HS-5 (cell line): ENCODE results near the gene KCNK13.
"Not testable (repeated sequence)": the region's sequence is repeated elsewhere in the genome, so short reads cannot be mapped to it uniquely, and the experiment has no call there.

Source experiments
- DNase-seq: peaks from one replicate; pipeline ENCODE4 v3.0.0-alpha.2; 2012; ENCODE audit warnings: low read depth

Gene KCNK13

DNA sequence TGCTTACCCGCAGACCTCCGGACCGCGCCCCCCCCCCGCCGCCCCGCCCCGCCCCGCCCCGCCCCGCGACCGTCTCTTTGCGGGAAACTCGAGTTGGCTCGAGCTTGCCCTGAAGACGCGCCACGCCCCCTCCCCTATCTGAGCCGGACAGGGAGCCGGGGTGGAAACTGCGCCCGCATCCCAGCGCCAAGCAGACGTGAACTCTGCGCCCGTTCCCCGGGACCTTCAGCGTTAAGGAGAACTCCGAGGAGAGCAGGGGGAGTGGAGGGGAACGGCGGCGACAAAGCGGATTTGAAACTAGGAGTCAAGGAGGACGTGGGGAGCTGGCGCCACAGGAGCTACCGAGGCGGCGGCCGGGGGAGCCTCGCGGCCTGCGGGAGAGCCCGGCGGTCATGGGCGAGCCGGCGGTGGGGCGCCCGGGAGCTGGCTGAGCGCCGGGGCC lies at the start of gene KCNK13:
Gene KCNK13 (plus strand): TSS at position 310 of the 442 bp plus-strand sequence. CDS start 212 bp downstream, outside the sequence.
- DNase-seq, result no peak

DNA sequence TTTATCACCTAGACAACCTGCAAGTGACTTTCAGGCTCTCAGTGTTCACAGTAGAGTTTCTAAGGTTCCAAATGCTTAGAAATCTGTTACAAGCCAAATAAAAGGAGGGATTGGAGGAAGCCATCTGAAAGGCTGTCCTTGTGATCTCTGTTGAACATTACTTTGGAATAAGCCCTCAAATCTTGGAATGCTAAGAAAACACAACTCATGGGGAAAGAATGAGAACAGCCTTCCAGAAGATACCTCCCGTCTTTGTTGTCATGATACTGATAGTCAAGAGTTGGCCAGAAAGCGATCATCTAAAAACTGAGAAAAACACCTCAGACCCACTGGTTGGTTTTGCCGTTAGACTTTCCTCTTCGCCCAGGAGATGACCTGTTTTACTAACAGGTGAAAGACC lies 44.4 kb upstream of the KCNK13 start:
- no peak for DNase-seq

DNA sequence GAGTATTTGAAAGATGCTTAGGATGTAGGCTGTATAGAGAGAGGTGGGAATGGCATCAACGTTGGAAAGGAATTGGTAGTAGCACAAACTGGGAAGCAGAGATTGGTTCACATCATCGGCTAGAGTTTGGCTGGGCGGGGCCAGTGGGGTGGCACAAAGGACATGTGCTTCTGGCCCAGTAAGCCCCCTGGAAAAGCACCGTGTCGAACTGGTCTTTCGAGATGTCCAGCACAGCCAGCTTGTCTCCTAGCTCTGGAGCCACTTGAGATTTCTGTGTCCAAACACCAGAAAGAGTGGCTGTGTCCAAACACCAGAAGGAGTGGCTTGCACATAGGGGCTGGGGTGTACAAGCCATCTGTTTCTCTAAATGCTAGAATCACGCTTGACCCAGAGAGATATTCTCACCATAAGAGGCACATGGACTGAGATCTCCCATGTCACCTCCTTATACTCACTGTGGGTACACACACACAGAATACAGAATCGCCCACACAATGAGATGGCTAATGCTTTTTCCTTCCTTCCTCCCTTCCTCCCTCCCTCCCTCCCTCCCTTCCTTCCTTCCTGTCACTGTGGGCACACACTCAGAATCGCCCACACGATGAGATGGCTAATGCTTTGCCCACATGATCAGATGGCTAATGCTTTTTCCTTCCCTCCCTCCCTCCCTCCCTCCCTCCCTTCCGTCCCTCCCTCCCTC lies 41.8 kb upstream of the KCNK13 start:
- DNase-seq, result no peak

DNA sequence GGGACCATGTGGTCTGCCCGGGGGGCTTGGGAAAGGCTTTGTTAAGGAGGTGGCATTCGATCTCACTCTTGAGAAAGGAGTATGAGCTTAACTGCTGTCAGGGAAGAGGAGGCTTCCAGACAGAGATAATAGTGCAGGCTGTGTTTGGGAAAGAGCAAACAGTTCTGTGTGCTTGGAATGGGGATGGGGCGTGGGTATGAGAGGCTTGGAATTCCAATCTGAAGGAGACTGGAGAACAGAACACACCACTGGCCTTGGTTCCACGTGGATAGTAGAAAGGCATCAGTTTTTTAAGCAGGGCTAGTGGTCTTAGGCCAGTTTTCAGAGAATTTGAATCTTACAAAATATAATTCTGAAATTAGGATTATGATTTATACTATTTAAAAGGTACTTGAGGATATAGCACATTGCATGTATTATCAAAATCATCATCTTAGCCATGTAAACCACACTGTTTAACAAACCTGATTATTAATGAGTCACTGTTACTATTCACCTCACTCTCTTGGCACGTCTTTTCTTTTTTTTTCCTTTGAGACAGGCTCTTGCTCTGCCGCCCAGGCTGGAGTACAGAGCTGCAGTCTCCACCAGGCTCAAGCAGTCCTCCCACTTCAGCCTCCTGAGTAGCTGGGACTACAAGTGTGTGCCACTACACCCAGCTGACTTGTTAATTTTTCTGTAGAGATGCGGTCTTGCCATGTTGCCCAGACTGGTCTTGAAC lies 38.5 kb upstream of the KCNK13 start:
- DNase-seq, result no peak

DNA sequence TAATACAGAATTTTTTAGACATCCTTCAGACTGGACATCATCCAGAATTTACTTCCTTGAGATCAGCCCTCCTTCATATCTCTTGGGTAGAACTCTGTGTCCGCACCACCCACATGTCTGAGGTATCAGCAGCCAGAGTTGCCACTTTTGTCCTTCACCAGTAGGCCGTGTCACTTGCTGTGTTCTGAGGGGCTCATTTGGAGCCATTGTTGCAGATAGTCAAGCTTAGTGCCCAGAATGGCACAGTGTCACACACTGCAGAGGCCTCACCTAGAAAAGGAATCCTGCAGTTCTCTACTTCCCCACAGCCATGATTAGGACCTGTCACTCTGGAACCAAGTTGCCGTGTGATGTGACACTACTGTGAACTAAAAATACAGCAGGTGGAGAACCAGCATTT lies 36.9 kb upstream of the KCNK13 start:
- no peak for DNase-seq

DNA sequence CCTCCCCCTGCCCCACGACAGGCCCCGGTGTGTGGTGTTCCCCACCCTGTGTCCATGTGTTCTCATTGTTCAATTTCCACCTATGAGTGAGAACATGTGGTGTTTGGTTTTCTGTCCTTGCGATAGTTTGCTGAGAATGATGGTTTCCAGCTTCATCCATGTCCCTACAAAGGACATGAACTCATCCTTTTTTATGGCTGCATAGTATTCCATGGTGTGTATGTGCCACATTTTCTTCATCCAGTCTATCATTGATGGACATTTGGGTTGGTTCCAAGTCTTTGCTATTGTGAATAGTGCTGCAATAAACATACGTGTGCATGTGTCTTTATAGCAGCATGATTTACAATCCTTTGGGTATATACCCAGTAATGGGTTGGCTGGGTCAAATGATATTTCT lies 35.2 kb upstream of the KCNK13 start:
- DNase-seq, result not testable (repeated sequence)

DNA sequence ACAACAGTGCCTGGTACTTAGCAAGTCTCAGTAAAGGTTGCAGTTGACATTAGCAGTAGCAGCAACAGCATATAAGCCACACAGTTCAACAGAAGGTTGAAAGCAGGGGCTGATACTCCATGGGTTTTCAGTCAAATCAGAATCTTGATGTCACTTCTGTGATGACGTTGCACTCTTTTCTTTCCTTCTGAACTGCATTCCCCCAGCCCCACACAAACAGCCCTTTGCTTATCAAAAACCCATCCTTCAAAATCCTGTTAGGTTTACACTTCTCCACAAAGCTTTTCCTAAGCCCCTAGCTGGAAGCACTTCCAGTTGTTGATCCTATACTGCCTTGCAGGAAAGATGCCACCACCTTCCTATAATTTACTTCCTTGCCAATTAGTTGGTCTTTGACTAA lies 34.0 kb upstream of the KCNK13 start:
- DNase-seq, result no peak

DNA sequence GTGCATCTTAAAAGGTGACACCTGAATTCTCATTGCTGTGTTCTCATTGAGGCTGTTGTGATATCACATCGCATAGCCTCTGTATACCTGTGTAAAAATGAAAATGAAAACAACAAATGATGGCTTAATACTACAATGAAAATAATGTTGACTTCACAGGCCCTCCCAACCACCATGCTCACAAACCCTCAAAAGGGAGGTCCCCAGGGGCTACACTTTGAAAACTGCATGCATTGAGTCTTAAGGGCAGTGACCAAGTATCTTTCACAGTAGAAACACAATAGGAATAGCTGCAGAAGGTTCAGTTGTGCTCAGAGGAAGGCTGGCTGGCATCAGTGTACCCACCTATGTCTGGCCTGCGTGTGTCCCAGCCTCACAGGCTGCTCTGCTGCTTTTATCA lies 27.6 kb upstream of the KCNK13 start:
- no peak for DNase-seq

DNA sequence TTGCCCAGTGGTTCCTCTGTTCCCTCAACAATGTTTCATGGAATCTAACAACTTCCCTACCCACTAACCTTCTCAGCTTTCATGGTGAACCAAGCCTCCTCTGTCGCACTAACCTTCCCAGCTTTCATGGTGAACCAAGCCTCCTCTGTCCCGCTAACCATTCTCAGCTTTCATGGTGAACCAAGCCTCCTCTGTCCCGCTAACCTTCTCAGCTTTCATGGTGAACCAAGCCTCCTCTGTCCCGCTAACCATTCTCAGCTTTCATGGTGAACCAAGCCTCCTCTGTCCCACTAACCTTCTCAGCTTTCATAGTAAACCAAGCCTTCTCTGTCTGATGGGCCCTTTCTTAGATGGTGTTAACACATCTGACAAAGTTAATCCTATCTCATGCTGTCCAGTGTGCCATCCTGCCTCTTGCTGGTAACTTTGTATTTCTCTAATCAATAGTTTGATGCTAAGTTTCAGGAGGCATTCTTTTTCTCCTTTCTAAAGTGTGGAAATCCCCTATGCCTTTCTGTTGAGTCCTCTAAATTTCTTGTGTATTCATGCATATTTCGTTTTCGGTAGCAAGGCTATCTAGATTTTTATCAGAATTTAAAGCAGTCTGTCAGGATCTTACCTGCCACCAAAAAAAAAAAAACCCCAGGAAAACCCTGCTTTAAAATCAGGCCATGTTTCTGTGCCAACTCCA lies 26.8 kb upstream of the KCNK13 start:
- no peak for DNase-seq

DNA sequence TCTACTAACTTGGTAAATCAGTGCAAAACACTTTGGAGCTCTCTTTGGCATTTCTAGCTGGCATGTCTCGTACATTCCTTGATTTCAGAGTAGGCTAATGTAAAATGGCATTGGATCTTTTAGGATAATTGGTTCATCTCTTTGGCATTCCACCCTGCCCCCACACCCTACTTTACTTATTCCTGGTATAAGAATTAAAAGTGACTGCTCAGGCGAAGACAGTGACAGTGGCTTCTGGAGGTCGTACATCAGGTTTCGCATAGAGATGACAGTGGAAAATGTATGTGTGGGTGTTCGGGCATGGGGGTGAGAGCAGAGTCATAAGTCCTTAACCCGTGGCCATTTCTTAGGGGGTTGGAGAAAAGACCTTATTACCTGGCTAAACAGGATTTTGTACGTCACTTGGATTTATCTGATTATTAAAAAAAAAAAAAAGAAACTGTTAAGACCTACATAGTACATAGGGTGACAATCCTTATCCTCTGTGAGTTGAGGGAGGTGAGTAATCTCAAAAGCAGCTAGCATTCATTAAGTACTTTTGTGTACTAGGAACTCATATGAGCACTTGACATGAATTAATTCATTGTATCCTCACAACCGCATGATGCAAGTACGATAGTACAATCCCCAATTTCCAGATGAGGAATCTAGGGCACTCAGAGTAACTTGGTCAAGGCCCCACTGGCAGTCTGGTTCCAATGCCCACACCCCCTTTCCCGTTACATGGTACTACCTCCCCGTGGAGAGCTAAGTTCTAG lies 22.4 kb upstream of the KCNK13 start:
- no peak for DNase-seq

DNA sequence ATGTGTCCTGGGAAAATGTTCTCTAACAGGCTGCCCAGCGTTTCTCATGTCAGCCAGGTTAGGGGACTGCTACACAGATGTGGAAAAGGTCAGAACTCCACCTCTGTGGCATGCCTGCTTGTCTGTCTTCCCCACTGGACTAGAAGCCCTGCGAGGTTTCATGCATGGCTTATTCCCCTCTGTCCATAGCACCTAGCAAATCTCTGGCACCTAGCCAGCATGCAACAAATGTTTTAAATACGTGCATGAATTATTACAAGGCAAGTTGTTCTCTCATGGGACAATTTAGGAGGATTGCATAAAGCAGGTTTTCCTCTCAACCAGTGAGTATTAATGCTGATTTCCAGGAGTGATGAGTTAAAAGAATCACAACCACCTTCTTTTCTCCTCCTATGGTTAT lies 21.4 kb upstream of the KCNK13 start:
- no peak for DNase-seq

DNA sequence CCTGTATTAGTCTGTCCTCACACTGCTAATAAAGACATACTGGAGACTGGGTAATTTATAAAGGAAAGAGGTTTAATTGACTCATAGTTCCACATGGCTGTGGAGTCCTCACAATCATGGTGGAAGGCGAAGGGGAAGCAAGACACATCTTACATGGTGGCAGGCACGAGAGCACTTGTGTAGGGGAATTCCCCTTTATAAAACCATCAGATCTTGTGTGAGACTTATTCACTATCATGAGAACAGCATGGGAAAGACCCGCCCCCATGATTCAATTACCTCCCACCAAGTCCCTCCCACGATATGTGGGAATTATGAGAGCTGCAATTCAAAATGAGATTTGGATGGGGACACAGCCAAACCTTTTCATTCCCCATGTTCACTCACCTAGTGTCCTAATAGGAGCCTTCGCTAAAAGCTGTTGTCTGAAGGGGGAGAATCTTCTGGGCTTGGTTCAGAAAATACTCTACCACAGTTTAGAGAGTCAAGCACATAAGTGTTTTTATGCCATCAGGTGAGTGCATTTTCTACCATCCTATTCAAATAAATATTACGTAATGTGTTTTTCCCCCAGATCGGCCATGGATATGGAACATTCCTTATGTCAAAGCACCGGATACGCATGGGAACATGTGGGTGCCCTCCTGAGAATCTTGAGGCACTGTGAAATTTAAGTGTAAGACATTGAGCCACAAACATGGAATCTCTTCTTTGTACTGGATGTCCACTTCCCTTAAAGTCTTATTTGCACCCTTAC lies 19.1 kb upstream of the KCNK13 start:
- no peak for DNase-seq

DNA sequence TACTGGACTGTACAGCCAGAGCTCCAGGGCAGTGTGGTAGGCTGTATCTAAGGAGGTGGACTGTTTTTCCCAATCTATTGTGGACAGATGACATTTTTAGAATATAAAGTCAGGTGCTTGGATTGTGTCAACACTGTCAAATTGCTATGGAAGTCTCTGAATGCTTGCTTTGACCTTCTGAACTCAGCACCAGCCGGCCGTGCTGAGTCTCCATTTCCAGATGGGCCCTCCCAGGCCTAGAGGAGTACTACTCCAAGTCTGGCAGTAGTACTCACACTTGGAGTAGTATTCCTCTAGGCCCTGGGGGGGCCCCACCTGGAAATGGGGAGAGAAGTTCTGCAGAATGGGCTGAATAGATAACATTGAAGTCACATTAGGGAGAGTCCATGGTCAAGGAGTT lies 16.2 kb upstream of the KCNK13 start:
- no peak for DNase-seq

DNA sequence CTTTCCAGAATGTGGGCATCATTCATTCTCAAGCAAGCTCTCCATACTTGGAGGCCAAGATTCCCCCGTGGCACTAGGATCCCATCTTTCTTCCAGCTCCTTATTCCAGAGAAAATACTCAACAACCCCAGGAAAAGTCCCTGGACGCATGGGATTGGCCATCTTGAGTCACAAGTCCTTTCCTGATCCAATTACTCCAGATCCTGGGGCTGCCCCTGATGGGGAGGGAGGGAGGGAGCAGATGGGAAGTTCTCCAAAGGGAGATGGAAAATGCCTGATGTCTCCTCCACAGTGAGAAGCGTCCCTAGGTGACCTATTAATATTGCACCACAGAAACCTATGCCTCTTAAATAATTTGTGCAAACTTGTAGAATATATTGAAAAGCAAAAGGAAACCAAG lies 12.4 kb upstream of the KCNK13 start:
- no peak for DNase-seq

DNA sequence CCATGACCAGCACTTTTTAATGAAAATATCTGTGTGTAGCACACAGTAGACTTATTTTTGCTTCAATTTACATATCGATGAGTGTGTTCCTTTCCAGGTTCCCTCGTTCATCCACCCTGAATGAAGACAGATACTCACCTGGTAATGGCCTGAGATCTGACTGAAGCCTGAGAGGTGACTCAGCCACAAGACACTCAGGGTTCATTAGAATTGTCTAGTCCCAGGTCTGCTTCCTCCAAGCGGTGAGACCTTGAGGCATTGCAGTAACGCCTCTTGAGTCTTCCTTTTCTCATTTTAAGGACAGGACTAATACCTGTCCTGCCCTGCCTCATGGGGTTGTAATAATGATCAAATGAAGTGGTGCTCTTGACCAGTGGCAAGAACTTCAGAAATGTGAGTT lies 11.5 kb upstream of the KCNK13 start:
- no peak for DNase-seq

DNA sequence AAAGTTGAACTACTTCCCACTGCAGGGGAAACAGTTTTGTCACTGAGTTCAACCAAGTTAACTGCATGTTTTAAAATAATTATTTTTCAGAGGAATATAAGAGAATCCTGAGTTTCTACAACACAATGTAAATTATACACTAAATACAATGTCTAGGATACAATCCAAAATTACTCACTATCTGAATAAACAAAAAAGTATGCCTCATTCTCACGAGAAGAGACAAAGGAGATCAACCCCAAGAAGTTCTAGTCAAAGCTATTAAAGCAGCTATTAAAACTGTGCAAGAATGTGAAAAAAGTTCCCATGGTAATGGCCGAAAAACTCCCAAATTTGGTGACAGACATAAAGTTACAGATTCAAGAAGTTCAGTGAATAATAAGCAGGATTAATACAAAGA lies 8.8 kb upstream of the KCNK13 start:
- no peak for DNase-seq

DNA sequence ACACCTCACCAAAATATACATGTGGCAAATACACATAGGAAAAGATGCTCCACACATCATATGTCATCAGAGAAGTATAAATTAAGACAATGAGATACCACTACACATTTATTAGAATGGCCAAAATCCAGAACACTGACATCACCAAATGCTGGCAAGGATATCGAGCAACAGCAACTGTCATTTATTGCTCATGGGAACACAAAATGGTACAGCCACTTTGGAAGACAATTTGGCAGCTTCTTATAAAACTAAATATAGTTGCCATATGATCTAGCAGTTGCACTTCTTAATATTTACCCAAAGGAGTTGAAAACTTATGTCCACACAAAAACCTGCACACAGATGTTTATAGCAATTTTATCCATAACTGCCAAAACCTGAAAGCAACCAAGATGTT lies 7.0 kb upstream of the KCNK13 start:
- DNase-seq, result no peak

DNA sequence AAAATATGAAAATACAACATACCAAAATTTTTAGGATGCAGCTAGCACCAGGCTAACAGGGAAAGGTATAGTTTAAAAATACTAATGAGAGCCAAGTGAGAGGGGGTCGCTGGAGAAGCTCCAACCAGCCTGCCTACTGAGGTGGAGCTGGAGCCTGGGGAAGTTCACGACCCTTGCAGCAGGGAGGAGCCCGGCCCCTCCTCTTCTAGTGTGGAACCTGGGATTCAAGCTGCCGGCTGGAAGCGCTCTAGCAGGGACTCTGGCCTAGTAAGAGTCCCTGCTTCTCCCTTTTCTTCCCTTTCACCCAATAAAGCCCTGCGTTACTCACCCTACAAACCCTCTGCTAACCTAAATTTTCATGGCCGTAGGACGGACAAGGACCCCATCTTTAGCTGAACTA lies 5.0 kb upstream of the KCNK13 start:
- no peak for DNase-seq

DNA sequence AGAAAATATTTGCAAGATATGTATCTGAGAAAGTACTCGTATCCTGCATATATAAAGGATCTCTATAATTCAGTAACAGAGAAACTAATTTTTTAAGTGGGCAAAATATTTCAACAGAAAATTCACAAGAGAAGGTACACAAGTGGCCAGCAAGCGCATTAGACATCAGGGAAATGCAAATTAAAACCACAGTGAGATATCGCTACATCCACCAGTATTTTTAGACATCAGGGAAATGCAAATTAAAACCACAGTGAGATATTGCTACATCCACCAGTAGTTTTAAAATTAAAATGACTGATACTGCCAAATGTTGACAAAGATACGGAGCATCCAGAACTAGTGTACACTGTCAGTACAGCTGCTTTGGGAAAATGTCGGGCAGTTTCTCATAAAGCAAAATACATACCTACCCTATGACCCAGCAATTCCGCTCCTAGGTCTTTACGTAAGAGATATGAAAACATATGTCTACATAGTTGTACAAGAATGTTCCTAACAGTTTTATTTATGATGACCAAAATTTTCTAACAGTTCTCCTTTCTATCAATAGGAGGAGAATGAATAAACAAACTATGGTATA lies 2.8 kb upstream of the KCNK13 start:
- peak; percentile 65 for DNase-seq

DNA sequence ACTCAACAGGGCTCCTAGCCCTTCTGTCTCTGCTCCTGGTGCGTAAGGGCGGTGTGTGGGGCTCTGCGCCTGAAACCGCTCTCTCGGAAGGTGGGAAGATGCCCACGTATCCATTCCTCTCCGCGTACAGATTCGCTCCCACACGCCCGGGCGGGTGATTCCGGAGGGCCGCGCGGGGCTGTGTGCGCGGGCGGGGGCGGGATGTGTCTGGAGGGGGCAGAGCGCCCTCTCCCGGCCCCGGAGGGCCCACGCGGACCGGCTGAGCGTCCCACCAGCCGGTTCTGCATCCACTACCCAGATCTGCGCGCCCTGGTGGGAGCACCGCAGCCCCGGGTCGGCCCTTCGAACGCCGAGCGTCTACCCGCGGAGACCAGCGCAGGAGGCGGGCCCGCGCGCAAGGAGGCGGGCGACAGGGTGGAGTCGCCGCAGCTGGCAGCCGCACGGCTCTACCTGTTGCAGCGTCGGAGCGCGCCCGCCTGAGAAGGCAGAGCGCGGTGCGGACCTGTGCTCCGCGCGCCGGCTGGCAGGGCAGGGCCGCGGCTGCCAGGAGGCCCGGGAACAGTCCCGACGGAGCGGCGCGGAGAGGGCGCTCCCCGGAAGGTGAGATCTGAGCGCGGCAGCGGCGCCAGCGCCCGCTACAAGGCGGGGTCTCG lies 1.4 kb upstream of the KCNK13 start:
- no peak for DNase-seq
